GM23338 (cell line): Measurements from ENCODE around the gene CEACAM4. TPM values are rescaled to one million over a fixed set of nuclear protein-coding genes. Genes with fewer than 3 reads are reported as not detected.
A peak's percentile ranks its signal among the peaks of the same experiment; 100 is the strongest.

Experiments used
- ATAC-seq: fragments of 200-7000 bp; cut with Tn5 transposase; 3 replicates; pipeline ENCODE4 v1.9.1; 2020
- DNase-seq: peaks from one replicate; pipeline ENCODE4 v3.0.0-alpha.2; 2015; ENCODE audit warnings: low spot score
- H2AFZ ChIP-seq: fragments of 200-600 bp; sonication (generic); 2 replicates; pipeline ENCODE4 v1.8.0; 2016; ENCODE audit warnings: antibody characterized with exemption, mild to moderate bottlenecking, moderate library complexity
- H3F3A ChIP-seq: fragments of 200-600 bp; sonication (generic); replicated peaks from 2 replicates; pipeline ENCODE4 v1.8.0; 2017; ENCODE audit warnings: antibody characterized with exemption, mixed run types, low read depth
- H3K27ac ChIP-seq: fragments of 200-600 bp; sonication (generic); 2 replicates; pipeline ENCODE4 v1.6.1; 2016; ENCODE audit warnings: low read depth
- H3K27me3 ChIP-seq: fragments of 200-600 bp; sonication (generic); 2 replicates; pipeline ENCODE4 v1.8.0; 2016; ENCODE audit warnings: mild to moderate bottlenecking, mixed run types, moderate library complexity; ENCODE audit not compliant: insufficient read depth
- H3K36me3 ChIP-seq: fragments of 200-600 bp; sonication (generic); 2 replicates; pipeline ENCODE4 v1.8.0; 2016; ENCODE audit warnings: mild to moderate bottlenecking; ENCODE audit not compliant: insufficient read depth
- H3K4me1 ChIP-seq: fragments of 200-600 bp; sonication (generic); 2 replicates; pipeline ENCODE4 v1.8.0; 2016; ENCODE audit warnings: mild to moderate bottlenecking, moderate library complexity; ENCODE audit not compliant: insufficient read depth
- H3K4me2 ChIP-seq: fragments of 200-600 bp; sonication (generic); 2 replicates; pipeline ENCODE4 v1.7.1; 2017; ENCODE audit warnings: mixed run types
- H3K4me3 ChIP-seq: fragments of 200-600 bp; sonication (generic); 2 replicates; pipeline ENCODE4 v1.6.1; 2016; ENCODE audit warnings: mixed run types
- H3K79me2 ChIP-seq: fragments of 200-600 bp; sonication (generic); replicated peaks from 2 replicates; pipeline ENCODE4 v1.8.0; 2017; ENCODE audit warnings: mild to moderate bottlenecking; ENCODE audit not compliant: insufficient read depth
- H3K9me2 ChIP-seq: fragments of 200-600 bp; sonication (generic); 2 replicates; pipeline ENCODE4 v1.8.0; 2017; ENCODE audit not compliant: insufficient read depth
- H4K20me1 ChIP-seq: fragments of 200-600 bp; sonication (generic); replicated peaks from 2 replicates; pipeline ENCODE4 v1.8.0; 2017; ENCODE audit warnings: mild to moderate bottlenecking; ENCODE audit not compliant: insufficient read depth
- H3K27ac Mint-ChIP-seq: 2 replicates; pipeline ENCODE4 v1.8.0; 2020; ENCODE audit warnings: inconsistent platforms, mild to moderate bottlenecking, moderate library complexity, mixed read lengths
- H3K27me3 Mint-ChIP-seq: 3 replicates; pipeline ENCODE4 v1.8.0; 2022; ENCODE audit warnings: low read depth, mild to moderate bottlenecking, moderate library complexity, mixed read lengths, inconsistent platforms; ENCODE audit not compliant: insufficient read depth, poor library complexity
- H3K36me3 Mint-ChIP-seq: 3 replicates; pipeline ENCODE4 v1.8.0; 2021; ENCODE audit warnings: low read depth, mild to moderate bottlenecking, inconsistent platforms, moderate library complexity, mixed read lengths
- H3K4me1 Mint-ChIP-seq: 3 replicates; pipeline ENCODE4 v1.8.0; 2020; ENCODE audit warnings: mild to moderate bottlenecking, inconsistent platforms, mixed read lengths
- H3K4me3 Mint-ChIP-seq: 3 replicates; pipeline ENCODE4 v1.8.0; 2021; ENCODE audit warnings: moderate library complexity, mild to moderate bottlenecking, inconsistent platforms, mixed read lengths
- H3K9me3 Mint-ChIP-seq: 3 replicates; pipeline ENCODE4 v1.8.0; 2020; ENCODE audit warnings: moderate library complexity, mild to moderate bottlenecking, inconsistent platforms, mixed read lengths
- ETS1 ChIP-seq: IDR thresholded peaks from 2 replicates; pipeline ENCODE4 v1.6.1; 2016; ENCODE audit warnings: antibody characterized with exemption
- EZH2 ChIP-seq: fragments of 200-600 bp; sonication (generic); IDR thresholded peaks from one replicate; pipeline ENCODE4 v1.8.0; 2017; ENCODE audit warnings: antibody characterized with exemption, mild to moderate bottlenecking, low read depth; ENCODE audit not compliant: unreplicated experiment
- EZH2phosphoT487 ChIP-seq: fragments of 200-600 bp; sonication (generic); IDR thresholded peaks from one replicate; pipeline ENCODE4 v1.8.1; 2018; ENCODE audit warnings: antibody characterized with exemption; ENCODE audit not compliant: unreplicated experiment
- JUNB ChIP-seq: IDR thresholded peaks from one replicate; pipeline ENCODE4 v1.6.1; 2016; ENCODE audit warnings: antibody characterized with exemption; ENCODE audit not compliant: unreplicated experiment
- NANOG ChIP-seq: IDR thresholded peaks from 2 replicates; pipeline ENCODE4 v1.6.1; 2016; ENCODE audit warnings: antibody characterized with exemption, borderline replicate concordance
- POLR2AphosphoS5 ChIP-seq: IDR thresholded peaks from 2 replicates; pipeline ENCODE4 v1.6.1; 2016; ENCODE audit warnings: antibody characterized with exemption, low read depth
- REST ChIP-seq: IDR thresholded peaks from one replicate; pipeline ENCODE4 v1.6.1; 2018; ENCODE audit warnings: antibody characterized with exemption; ENCODE audit not compliant: unreplicated experiment
- ZNF114 ChIP-seq: fragments of 250-450 bp; sonication (Bioruptor Pico); IDR thresholded peaks from 2 replicates; pipeline ENCODE4 v1.5.0; 2020; ENCODE audit warnings: mild to moderate bottlenecking, moderate library complexity
- polyA plus RNA-seq: library from polyadenylated mRNA; unstranded; fragments of >200 nt; fragmentation: Nextera tagmentation; extraction: Ambion mirVana; gene quantifications from 2 replicates; pipeline ENCODE4 v1.2.1, GENCODE V29; 2016
- total RNA-seq: library from RNA; depleted of rRNA; stranded (reverse); fragments of >200 nt; shearing (Covaris generic); gene quantifications from 2 replicates; pipeline ENCODE4 v1.2.3, GENCODE V29; 2014
- TF ChIP-seq, protein P1 (sequence below): fragments of 250-450 bp; sonication (Bioruptor Pico); IDR thresholded peaks from 2 replicates; pipeline ENCODE4 v1.5.0; 2020; ENCODE audit warnings: mild to moderate bottlenecking, moderate library complexity
- TF ChIP-seq, protein P2 (sequence below), 2 experiments: fragments of 200-600 bp in 1 of 2; sonication (generic) in 1 of 2; conservative IDR thresholded peaks; 2 replicates each; pipeline versions ENCODE4 v1.5.1 to v1.6.1; 2016 to 2017; ENCODE audit warnings: antibody characterized with exemption in 2 of 2, low read depth in 2 of 2, mild to moderate bottlenecking in 2 of 2, moderate library complexity in 1 of 2

CEACAM4 gene
- total and polyA plus RNA-seq, 2 experiments from 2014 or later: not detected

DNA sequence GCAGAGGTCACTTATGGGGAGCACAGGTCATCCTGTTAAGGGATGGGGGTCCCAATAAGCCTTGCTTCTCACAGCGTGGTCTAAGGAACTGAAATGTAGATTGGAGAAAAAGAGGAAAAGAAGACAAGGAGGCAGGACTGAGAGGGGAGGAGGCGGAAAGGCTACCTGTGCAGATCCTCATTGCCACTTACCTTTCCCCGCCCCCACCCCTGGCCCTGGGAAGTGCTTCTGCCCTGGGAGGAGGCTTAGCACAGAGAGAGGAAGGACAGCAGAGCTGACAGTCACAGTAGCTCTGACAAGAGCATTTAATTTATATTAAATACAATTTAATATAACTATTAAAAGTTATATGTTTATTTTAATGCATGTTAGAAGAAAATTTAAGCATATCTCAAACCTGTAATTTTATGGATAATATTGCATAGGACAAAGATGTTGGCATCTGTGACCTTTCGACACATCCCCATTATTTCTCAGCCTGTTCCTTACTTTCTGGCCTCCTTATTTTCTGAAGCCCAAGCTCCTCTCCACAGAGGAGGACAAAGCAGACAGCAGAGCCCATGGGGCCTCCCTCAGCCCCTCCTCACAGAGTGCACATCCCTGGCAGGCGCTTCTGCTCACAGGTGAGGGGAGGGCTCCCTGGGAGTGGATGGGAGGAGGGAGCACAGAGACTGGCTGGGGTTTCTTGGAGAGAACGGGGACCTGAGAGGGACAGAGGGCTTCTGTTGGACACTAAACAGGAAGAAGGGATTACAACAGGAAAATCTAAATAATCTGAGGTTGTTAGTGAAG is 27.5 kb downstream of the CEACAM4 start (continued):
- TF ChIP-seq, protein P1, sequence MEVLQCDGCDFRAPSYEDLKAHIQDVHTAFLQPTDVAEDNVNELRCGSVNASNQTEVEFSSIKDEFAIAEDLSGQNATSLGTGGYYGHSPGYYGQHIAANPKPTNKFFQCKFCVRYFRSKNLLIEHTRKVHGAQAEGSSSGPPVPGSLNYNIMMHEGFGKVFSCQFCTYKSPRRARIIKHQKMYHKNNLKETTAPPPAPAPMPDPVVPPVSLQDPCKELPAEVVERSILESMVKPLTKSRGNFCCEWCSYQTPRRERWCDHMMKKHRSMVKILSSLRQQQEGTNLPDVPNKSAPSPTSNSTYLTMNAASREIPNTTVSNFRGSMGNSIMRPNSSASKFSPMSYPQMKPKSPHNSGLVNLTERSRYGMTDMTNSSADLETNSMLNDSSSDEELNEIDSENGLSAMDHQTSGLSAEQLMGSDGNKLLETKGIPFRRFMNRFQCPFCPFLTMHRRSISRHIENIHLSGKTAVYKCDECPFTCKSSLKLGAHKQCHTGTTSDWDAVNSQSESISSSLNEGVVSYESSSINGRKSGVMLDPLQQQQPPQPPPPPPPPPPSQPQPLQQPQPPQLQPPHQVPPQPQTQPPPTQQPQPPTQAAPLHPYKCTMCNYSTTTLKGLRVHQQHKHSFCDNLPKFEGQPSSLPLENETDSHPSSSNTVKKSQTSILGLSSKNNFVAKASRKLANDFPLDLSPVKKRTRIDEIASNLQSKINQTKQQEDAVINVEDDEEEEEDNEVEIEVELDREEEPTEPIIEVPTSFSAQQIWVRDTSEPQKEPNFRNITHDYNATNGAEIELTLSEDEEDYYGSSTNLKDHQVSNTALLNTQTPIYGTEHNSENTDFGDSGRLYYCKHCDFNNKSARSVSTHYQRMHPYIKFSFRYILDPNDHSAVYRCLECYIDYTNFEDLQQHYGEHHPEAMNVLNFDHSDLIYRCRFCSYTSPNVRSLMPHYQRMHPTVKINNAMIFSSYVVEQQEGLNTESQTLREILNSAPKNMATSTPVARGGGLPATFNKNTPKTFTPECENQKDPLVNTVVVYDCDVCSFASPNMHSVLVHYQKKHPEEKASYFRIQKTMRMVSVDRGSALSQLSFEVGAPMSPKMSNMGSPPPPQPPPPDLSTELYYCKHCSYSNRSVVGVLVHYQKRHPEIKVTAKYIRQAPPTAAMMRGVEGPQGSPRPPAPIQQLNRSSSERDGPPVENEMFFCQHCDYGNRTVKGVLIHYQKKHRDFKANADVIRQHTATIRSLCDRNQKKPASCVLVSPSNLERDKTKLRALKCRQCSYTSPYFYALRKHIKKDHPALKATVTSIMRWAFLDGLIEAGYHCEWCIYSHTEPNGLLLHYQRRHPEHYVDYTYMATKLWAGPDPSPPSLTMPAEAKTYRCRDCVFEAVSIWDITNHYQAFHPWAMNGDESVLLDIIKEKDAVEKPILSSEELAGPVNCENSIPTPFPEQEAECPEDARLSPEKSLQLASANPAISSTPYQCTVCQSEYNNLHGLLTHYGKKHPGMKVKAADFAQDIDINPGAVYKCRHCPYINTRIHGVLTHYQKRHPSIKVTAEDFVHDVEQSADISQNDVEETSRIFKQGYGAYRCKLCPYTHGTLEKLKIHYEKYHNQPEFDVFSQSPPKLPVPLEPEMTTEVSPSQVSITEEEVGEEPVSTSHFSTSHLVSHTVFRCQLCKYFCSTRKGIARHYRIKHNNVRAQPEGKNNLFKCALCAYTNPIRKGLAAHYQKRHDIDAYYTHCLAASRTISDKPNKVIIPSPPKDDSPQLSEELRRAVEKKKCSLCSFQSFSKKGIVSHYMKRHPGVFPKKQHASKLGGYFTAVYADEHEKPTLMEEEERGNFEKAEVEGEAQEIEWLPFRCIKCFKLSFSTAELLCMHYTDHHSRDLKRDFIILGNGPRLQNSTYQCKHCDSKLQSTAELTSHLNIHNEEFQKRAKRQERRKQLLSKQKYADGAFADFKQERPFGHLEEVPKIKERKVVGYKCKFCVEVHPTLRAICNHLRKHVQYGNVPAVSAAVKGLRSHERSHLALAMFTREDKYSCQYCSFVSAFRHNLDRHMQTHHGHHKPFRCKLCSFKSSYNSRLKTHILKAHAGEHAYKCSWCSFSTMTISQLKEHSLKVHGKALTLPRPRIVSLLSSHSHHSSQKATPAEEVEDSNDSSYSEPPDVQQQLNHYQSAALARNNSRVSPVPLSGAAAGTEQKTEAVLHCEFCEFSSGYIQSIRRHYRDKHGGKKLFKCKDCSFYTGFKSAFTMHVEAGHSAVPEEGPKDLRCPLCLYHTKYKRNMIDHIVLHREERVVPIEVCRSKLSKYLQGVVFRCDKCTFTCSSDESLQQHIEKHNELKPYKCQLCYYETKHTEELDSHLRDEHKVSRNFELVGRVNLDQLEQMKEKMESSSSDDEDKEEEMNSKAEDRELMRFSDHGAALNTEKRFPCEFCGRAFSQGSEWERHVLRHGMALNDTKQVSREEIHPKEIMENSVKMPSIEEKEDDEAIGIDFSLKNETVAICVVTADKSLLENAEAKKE: no peak
- TF ChIP-seq EZH2: no peak
- no peak for TF ChIP-seq NANOG
- no peak for TF ChIP-seq JUNB
- TF ChIP-seq POLR2AphosphoS5: no peak

- no peaks in the 10 kb centered on the region; the same call in 1 of the 2 replicates for H4K20me1 ChIP-seq
- H3K4me3 ChIP-seq: no peak overlapping the region
- no peak overlapping the region for H2AFZ ChIP-seq
- no peaks in the 10 kb centered on the region for H3K79me2 ChIP-seq
- H3K9me2 ChIP-seq: no peaks in the 10 kb centered on the region
- H3K27me3 ChIP-seq: peaks cover 65% of the 10 kb centered on the region
- no peaks in the 10 kb centered on the region for H3K36me3 Mint-ChIP-seq
- no peaks in the 10 kb centered on the region for H3K9me3 Mint-ChIP-seq
- no peak for TF ChIP-seq EZH2phosphoT487
- TF ChIP-seq, protein P2, sequence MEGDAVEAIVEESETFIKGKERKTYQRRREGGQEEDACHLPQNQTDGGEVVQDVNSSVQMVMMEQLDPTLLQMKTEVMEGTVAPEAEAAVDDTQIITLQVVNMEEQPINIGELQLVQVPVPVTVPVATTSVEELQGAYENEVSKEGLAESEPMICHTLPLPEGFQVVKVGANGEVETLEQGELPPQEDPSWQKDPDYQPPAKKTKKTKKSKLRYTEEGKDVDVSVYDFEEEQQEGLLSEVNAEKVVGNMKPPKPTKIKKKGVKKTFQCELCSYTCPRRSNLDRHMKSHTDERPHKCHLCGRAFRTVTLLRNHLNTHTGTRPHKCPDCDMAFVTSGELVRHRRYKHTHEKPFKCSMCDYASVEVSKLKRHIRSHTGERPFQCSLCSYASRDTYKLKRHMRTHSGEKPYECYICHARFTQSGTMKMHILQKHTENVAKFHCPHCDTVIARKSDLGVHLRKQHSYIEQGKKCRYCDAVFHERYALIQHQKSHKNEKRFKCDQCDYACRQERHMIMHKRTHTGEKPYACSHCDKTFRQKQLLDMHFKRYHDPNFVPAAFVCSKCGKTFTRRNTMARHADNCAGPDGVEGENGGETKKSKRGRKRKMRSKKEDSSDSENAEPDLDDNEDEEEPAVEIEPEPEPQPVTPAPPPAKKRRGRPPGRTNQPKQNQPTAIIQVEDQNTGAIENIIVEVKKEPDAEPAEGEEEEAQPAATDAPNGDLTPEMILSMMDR (conservative IDR thresholded peaks at IDR 0.05; ENCODE audit: low read depth in 2 of 2): peak; percentile 91 to 96
- TF ChIP-seq ETS1: no peak
- TF ChIP-seq ZNF114 (CRISPR knock-in tag): no peak
- TF ChIP-seq NANOG: no peak
- no peak for TF ChIP-seq REST
- no peak overlapping the region for H3K27ac ChIP-seq
- DNase-seq (peak; percentile 87), ATAC-seq (peak; percentile 78)
- H3K4me1 Mint-ChIP-seq: peaks cover 16% of the 10 kb centered on the region
- H3K4me3 Mint-ChIP-seq: no peak overlapping the region
- H3K27me3 Mint-ChIP-seq: peaks cover 23% of the 10 kb centered on the region
- no peaks in the 10 kb centered on the region for H3F3A ChIP-seq
- H3K27ac Mint-ChIP-seq: no peak overlapping the region
- H3K36me3 ChIP-seq: no peaks in the 10 kb centered on the region
- peaks cover 13% of the 10 kb centered on the region for H3K4me1 ChIP-seq
- no peak overlapping the region for H3K4me2 ChIP-seq
Observed at GRCh38 chr19:41597600-41598041, 29.3 kb downstream of the CEACAM4 start.
